H9 (cell line): ENCODE results near the gene EMP3. TPM values are rescaled to one million over a fixed set of nuclear protein-coding genes. Genes with fewer than 3 reads are reported as not detected.
"Not testable (repeated sequence)": the region's sequence is repeated elsewhere in the genome, so short reads cannot be mapped to it uniquely, and the experiment has no call there.

Experiments used
- DNase-seq: peaks from one replicate; pipeline ENCODE4 v3.0.0-alpha.2; 2017
- H2AFZ ChIP-seq: one replicate; pipeline ENCODE4 v1.6.1; 2013; ENCODE audit warnings: mild to moderate bottlenecking, low read length, control low read depth, moderate library complexity
- H2AK5ac ChIP-seq: 2 replicates; pipeline ENCODE4 v1.6.1; 2013; ENCODE audit warnings: low read length, control low read depth, mixed read lengths; ENCODE audit not compliant: insufficient read length
- H2BK120ac ChIP-seq: one replicate; pipeline ENCODE4 v1.6.1; 2013; ENCODE audit warnings: low read depth, mild to moderate bottlenecking, low read length, control low read depth, inconsistent platforms; ENCODE audit not compliant: poor library complexity, severe bottlenecking
- H2BK12ac ChIP-seq: 2 replicates; pipeline ENCODE4 v1.6.1; 2013; ENCODE audit warnings: low read length, control low read depth, mixed read lengths, low read depth; ENCODE audit not compliant: insufficient read length
- H2BK15ac ChIP-seq: 2 replicates; pipeline ENCODE4 v1.6.1; 2013; ENCODE audit warnings: low read depth, low read length, control low read depth
- H2BK20ac ChIP-seq: one replicate; pipeline ENCODE4 v1.6.1; 2013; ENCODE audit warnings: low read depth, mild to moderate bottlenecking, low read length, control low read depth, inconsistent platforms; ENCODE audit not compliant: poor library complexity, severe bottlenecking
- H2BK5ac ChIP-seq: 2 replicates; pipeline ENCODE4 v1.6.1; 2013; ENCODE audit warnings: low read length, control low read depth, mixed read lengths; ENCODE audit not compliant: insufficient read length
- H3K14ac ChIP-seq: 2 replicates; pipeline ENCODE4 v1.6.1; 2013; ENCODE audit warnings: low read length, control low read depth; ENCODE audit not compliant: insufficient read depth
- H3K18ac ChIP-seq: 2 replicates; pipeline ENCODE4 v1.6.1; 2013; ENCODE audit warnings: low read depth, mild to moderate bottlenecking, mixed read lengths, low read length, control low read depth; ENCODE audit not compliant: insufficient read length
- H3K23ac ChIP-seq: 2 replicates; pipeline ENCODE4 v1.6.1; 2013; ENCODE audit warnings: low read length, control low read depth, mixed read lengths, low read depth; ENCODE audit not compliant: insufficient read length
- H3K23me2 ChIP-seq: 2 replicates; pipeline ENCODE4 v1.6.1; 2013; ENCODE audit warnings: low read depth, mild to moderate bottlenecking, mixed read lengths, low read length, control low read depth; ENCODE audit not compliant: insufficient read length, poor library complexity, severe bottlenecking
- H3K27ac ChIP-seq: 2 replicates; pipeline ENCODE4 v1.5.1; 2013; ENCODE audit warnings: low read length, control low read depth, mixed read lengths, low read depth; ENCODE audit not compliant: insufficient read length
- H3K27me3 ChIP-seq: 2 replicates; pipeline ENCODE4 v1.6.1; 2013; ENCODE audit warnings: low read length, control low read depth, inconsistent platforms; ENCODE audit not compliant: insufficient read depth
- H3K4ac ChIP-seq: 2 replicates; pipeline ENCODE4 v1.6.1; 2013; ENCODE audit warnings: low read depth, mild to moderate bottlenecking, control low read depth, inconsistent platforms, low read length, moderate library complexity
- H3K4me1 ChIP-seq: 2 replicates; pipeline ENCODE4 v1.6.1; 2013; ENCODE audit warnings: low read length, control low read depth, inconsistent platforms; ENCODE audit not compliant: insufficient read depth
- H3K4me2 ChIP-seq: 2 replicates; pipeline ENCODE4 v1.6.1; 2013; ENCODE audit warnings: low read length, control low read depth, mixed read lengths; ENCODE audit not compliant: insufficient read length, insufficient read depth
- H3K56ac ChIP-seq: 2 replicates; pipeline ENCODE4 v1.6.1; 2013; ENCODE audit warnings: low read depth, mild to moderate bottlenecking, mixed read lengths, low read length, control low read depth; ENCODE audit not compliant: insufficient read length
- H3K79me1 ChIP-seq: 2 replicates; pipeline ENCODE4 v1.6.1; 2013; ENCODE audit warnings: low read depth, mild to moderate bottlenecking, moderate library complexity, low read length, control low read depth, inconsistent platforms; ENCODE audit not compliant: insufficient read depth, poor library complexity, severe bottlenecking
- H3K79me2 ChIP-seq: 2 replicates; pipeline ENCODE4 v1.6.1; 2013; ENCODE audit warnings: low read length, control low read depth, inconsistent platforms; ENCODE audit not compliant: insufficient read depth
- H3K9ac ChIP-seq: 2 replicates; pipeline ENCODE4 v1.6.1; 2013; ENCODE audit warnings: low read length, control low read depth, mixed read lengths; ENCODE audit not compliant: insufficient read length; ENCODE audit errors: extremely low read depth
- H3K9me3 ChIP-seq: one replicate; pipeline ENCODE4 v1.6.1; 2013; ENCODE audit warnings: low read depth, low read length, inconsistent platforms; ENCODE audit not compliant: control insufficient read depth
- H3T11ph ChIP-seq: one replicate; pipeline ENCODE4 v1.6.1; 2013; ENCODE audit warnings: mild to moderate bottlenecking, low read length, control low read depth, inconsistent platforms
- H4K20me1 ChIP-seq: one replicate; pipeline ENCODE4 v1.6.1; 2013; ENCODE audit not compliant: control insufficient read depth, insufficient read length, insufficient read depth
- H4K5ac ChIP-seq: 2 replicates; pipeline ENCODE4 v1.6.1; 2013; ENCODE audit warnings: low read depth, mild to moderate bottlenecking, mixed read lengths, low read length, control low read depth; ENCODE audit not compliant: insufficient read length
- H4K8ac ChIP-seq: replicated peaks from 2 replicates; pipeline ENCODE4 v1.6.1; 2013; ENCODE audit warnings: low read length, control low read depth, mixed read lengths, low read depth; ENCODE audit not compliant: insufficient read length
- H4K91ac ChIP-seq: 2 replicates; pipeline ENCODE4 v1.6.1; 2013; ENCODE audit warnings: low read depth, mild to moderate bottlenecking, moderate library complexity, mixed read lengths, low read length, control low read depth; ENCODE audit not compliant: insufficient read length
- H3K27ac Mint-ChIP-seq, 3 experiments: 2 replicates in 2 of 3; 3 replicates in 1 of 3; pipeline ENCODE4 v1.8.0; 2020 to 2021; ENCODE audit warnings: mixed read lengths in 3 of 3, mild to moderate bottlenecking in 1 of 3, moderate library complexity in 1 of 3
- H3K27me3 Mint-ChIP-seq: 2 replicates; pipeline ENCODE4 v1.8.0; 2021; ENCODE audit warnings: low read depth, mild to moderate bottlenecking, moderate library complexity, mixed read lengths
- H3K36me3 Mint-ChIP-seq, 3 experiments: 2 replicates in 2 of 3; 3 replicates in 1 of 3; pipeline ENCODE4 v1.8.0; 2020 to 2021; ENCODE audit warnings: low read depth in 3 of 3, mixed read lengths in 3 of 3; ENCODE audit not compliant: insufficient read depth in 1 of 3
- H3K4me1 Mint-ChIP-seq, 2 experiments: 2 replicates each; pipeline ENCODE4 v1.8.0; 2020; ENCODE audit warnings: mixed read lengths in 2 of 2
- H3K4me3 Mint-ChIP-seq, 2 experiments: 2 replicates in 1 of 2; 3 replicates in 1 of 2; pipeline ENCODE4 v1.8.0; 2020 to 2021; ENCODE audit warnings: mild to moderate bottlenecking in 2 of 2, mixed read lengths in 2 of 2, moderate library complexity in 1 of 2
- H3K9me3 Mint-ChIP-seq, 2 experiments: 2 replicates in 1 of 2; 3 replicates in 1 of 2; pipeline ENCODE4 v1.8.0; 2020; ENCODE audit warnings: mild to moderate bottlenecking in 2 of 2, mixed read lengths in 2 of 2, moderate library complexity in 1 of 2
- WGBS: extraction: QIAGEN DNeasy Blood & Tissue Kit; methylation state at CpG from one replicate; pipeline ENCODE4 v1.1.7; 2013; ENCODE audit warnings: missing lambda C conversion rate, low lambda C conversion rate, mixed read lengths; ENCODE audit not compliant: insufficient read length; ENCODE audit errors: extremely low coverage; 5-methylcytosine and 5-hydroxymethylcytosine counted together
- total RNA-seq: library from RNA; stranded (reverse); gene quantifications from 2 replicates; pipeline ENCODE4 v1.2.1, GENCODE V29; 2021
- TF ChIP-seq, protein P1 (sequence below): fragments of 200-600 bp; sonication (generic); conservative IDR thresholded peaks from 3 replicates; pipeline ENCODE4 v1.8.0; 2021; ENCODE audit warnings: antibody characterized with exemption, mild to moderate bottlenecking

EMP3 gene
- total RNA-seq, 1 experiment from 2014 or later, result 9.6 TPM

DNA sequence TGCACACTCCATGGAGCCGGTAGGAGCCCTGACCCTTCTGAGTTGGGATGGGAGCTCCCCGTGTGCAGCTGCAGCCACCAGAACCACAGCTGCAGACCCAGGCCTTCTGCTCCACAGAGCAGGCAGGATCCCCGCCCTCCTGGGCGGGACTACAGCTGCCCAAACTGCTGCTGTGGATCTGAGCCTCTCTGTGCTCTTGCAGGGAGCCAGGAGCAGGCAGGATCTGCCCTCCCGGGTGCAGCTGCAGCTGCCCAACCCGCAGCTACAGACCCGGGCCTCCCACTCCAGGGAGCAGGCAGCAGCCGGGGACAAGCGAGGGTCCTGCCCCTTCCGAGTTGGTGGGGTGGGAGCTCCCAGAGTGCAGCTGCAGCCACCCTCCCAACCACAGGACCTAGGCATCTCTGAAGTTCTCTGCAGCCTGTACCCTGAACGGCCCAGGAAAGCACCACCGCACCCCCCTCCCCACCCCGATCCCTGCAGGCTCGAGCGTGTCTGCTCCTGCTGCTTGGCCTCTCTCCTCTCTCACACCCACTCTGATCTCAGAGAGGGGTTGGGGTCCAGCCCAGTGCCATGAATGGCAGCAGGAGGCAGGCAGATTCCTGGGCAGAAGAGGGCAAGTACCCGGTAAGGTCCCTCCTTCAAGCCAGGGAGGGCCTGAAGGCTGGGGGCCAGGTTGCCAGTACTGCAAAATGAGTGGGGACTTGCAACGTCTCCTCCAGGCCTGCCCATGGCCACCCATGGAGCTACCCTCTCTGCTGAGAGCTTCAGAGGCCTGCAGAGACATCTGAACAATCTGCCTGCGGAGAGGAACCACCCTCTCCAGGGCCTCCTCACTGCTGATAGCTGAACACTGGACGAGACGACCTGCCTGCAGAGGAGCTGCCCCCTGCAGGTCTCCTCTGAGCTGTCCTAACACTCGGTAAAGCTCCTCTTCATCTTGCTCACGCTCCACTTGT, 16.4 kb upstream of the EMP3 start:
- H3K27ac Mint-ChIP-seq, result no peak overlapping the region
- DNase-seq, result peak; percentile 76

DNA sequence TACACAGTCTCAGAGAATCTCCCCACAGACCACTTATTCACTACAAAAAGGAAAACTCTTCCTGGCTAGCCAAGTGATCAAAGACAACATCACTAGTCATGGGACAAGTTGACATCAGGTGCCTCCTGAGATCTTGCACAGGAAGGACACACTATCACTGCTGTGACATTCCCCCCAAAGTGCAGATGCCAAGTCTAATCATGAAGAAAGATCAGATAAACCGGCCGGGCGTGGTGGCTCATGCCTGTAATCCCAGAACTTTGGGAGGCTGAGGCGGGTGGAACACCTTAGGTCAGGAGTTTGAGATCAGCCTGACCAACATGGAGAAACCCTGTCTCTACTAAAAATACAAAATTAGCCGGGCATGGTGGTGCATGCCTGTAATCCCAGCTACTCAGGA, 15.6 kb upstream of the EMP3 start:
- H3K56ac ChIP-seq, H2AK5ac ChIP-seq, H3K4me3 Mint-ChIP-seq, H3K23ac ChIP-seq, H3K27ac Mint-ChIP-seq, H3K9me3 Mint-ChIP-seq, H3K79me1 ChIP-seq, H3K4me2 ChIP-seq, H2BK120ac ChIP-seq, H4K91ac ChIP-seq, H3K23me2 ChIP-seq, H4K20me1 ChIP-seq, H3K9ac ChIP-seq, H3K18ac ChIP-seq, H3T11ph ChIP-seq, H3K9me3 ChIP-seq, H3K4ac ChIP-seq, H2AFZ ChIP-seq, H3K27me3 Mint-ChIP-seq, H3K27ac ChIP-seq, H2BK12ac ChIP-seq, H3K4me1 ChIP-seq, H4K5ac ChIP-seq, H3K14ac ChIP-seq, H3K36me3 Mint-ChIP-seq, H3K79me2 ChIP-seq, H2BK15ac ChIP-seq, DNase-seq, H2BK5ac ChIP-seq, H3K27me3 ChIP-seq, H2BK20ac ChIP-seq, H4K8ac ChIP-seq: not testable (repeated sequence)
- H3K4me1 Mint-ChIP-seq, result peaks cover 8 to 10% of the 10 kb centered on the region in 2 experiments
- no CpG with 5 or more reads among the region's 5 CpGs for WGBS

More for the DNA sequence above, 16.4 kb upstream of the EMP3 start:
- TF ChIP-seq, protein P1, sequence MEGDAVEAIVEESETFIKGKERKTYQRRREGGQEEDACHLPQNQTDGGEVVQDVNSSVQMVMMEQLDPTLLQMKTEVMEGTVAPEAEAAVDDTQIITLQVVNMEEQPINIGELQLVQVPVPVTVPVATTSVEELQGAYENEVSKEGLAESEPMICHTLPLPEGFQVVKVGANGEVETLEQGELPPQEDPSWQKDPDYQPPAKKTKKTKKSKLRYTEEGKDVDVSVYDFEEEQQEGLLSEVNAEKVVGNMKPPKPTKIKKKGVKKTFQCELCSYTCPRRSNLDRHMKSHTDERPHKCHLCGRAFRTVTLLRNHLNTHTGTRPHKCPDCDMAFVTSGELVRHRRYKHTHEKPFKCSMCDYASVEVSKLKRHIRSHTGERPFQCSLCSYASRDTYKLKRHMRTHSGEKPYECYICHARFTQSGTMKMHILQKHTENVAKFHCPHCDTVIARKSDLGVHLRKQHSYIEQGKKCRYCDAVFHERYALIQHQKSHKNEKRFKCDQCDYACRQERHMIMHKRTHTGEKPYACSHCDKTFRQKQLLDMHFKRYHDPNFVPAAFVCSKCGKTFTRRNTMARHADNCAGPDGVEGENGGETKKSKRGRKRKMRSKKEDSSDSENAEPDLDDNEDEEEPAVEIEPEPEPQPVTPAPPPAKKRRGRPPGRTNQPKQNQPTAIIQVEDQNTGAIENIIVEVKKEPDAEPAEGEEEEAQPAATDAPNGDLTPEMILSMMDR, result peak; percentile 59; the same call in 2 of the 3 replicates
- peaks cover 8 to 9% of the 10 kb centered on the region in 2 experiments for H3K4me1 Mint-ChIP-seq
- Histone ChIP-seq H3K9ac (no peak overlapping the region), H2AFZ (no peak overlapping the region), H3K23me2 (no peaks in the 10 kb centered on the region), H2BK12ac (no peak overlapping the region), H3K79me2 (no peaks in the 10 kb centered on the region), H3K4ac (no peak overlapping the region), H4K5ac (no peak overlapping the region), H2AK5ac (no peak overlapping the region), H3K18ac (no peak overlapping the region), H3K56ac (no peak overlapping the region), H2BK120ac (no peak overlapping the region), H3K27me3 (no peaks in the 10 kb centered on the region), H3K23ac (no peak overlapping the region), H4K91ac (no peak overlapping the region), H3K9me3 (no peaks in the 10 kb centered on the region), H3T11ph (no peak overlapping the region), H3K14ac (no peak overlapping the region), H4K20me1 (no peaks in the 10 kb centered on the region), H3K4me2 (no peak overlapping the region), H2BK15ac (no peak overlapping the region), H2BK5ac (no peak overlapping the region), H2BK20ac (no peak overlapping the region), H3K79me1 (no peaks in the 10 kb centered on the region), H3K4me1 (no peaks in the 10 kb centered on the region), H3K27ac (no peak overlapping the region), H4K8ac (no peak overlapping the region)
- WGBS, result no CpG with 5 or more reads among the region's 22 CpGs
- H3K27me3 Mint-ChIP-seq, result peaks cover 4% of the 10 kb centered on the region
- peak overlapping the region in 1 of 2 experiments; percentile 40; a peak in 1 of 5 replicates for H3K4me3 Mint-ChIP-seq
- H3K36me3 Mint-ChIP-seq, result no peaks in the 10 kb centered on the region
- no peaks in the 10 kb centered on the region; a peak in 1 of 5 replicates for H3K9me3 Mint-ChIP-seq
